Measurements from ENCODE around the gene CMA1. TPM values are rescaled to one million over a fixed set of nuclear protein-coding genes. Genes with fewer than 3 reads are reported as not detected.
"Not testable (repeated sequence)": the region's sequence is repeated elsewhere in the genome, so short reads cannot be mapped to it uniquely, and the experiment has no call there.

CMA1 gene
- total and polyA plus RNA-seq, 2 experiments from 2014 or later: not detected

- no peaks in the 10 kb centered on the region for H3K79me2 ChIP-seq (ENCODE audit: insufficient read depth)
- no peak overlapping the region for H3K4me3 ChIP-seq
- H3K4me2 ChIP-seq (ENCODE audit: unreplicated experiment): no peak overlapping the region
- H3K9me3 ChIP-seq (ENCODE audit: low read depth): no peaks in the 10 kb centered on the region
- H4K20me1 ChIP-seq (ENCODE audit: insufficient read depth): no peaks in the 10 kb centered on the region
- H3K4me1 ChIP-seq (ENCODE audit: insufficient read depth): no peaks in the 10 kb centered on the region
- in situ Hi-C loops (cut with MboI): no loop called here
- no peak overlapping the region for H3K9ac ChIP-seq
- WGBS, 2 experiments (ENCODE audit: low coverage in 1 of 2, low lambda C conversion rate in 2 of 2, missing lambda C conversion rate in 2 of 2): 59 to 60% methylated on average over 4 of the region's 4 CpGs
- H2AFZ ChIP-seq: no peak overlapping the region
- no peaks in the 10 kb centered on the region for H3K9me2 ChIP-seq (ENCODE audit: insufficient read depth)
- H3K27me3 ChIP-seq (replicated peaks; ENCODE audit: insufficient read depth): no peaks in the 10 kb centered on the region
- DNase-seq: no peak
- H3K36me3 ChIP-seq (ENCODE audit: low read depth): no peaks in the 10 kb centered on the region
- no peak overlapping the region for H3K27ac ChIP-seq
- no peak for TF ChIP-seq EZH2phosphoT487 (IDR thresholded peaks at IDR 0.05; ENCODE audit: insufficient read depth, low read depth)
- TF ChIP-seq EZH2 (IDR thresholded peaks at IDR 0.05; ENCODE audit: insufficient read depth, poor library complexity, severe bottlenecking): no peak
- H3F3A ChIP-seq (ENCODE audit: insufficient read depth): no peaks in the 10 kb centered on the region
These were observed 32.8 kb downstream of the CMA1 start for GRCh38 chr14:24475261-24475660.

- H2AFZ ChIP-seq: no peak overlapping the region
- in situ Hi-C loops (cut with MboI): no loop called here
- no peaks in the 10 kb centered on the region for H3K36me3 ChIP-seq (ENCODE audit: low read depth)
- H3K4me1 ChIP-seq (ENCODE audit: insufficient read depth): no peaks in the 10 kb centered on the region
- no peaks in the 10 kb centered on the region for H4K20me1 ChIP-seq (ENCODE audit: insufficient read depth)
- no peaks in the 10 kb centered on the region for H3K9me3 ChIP-seq (ENCODE audit: low read depth)
- H3K4me3 ChIP-seq: no peak overlapping the region
- H3K9me2 ChIP-seq (ENCODE audit: insufficient read depth): no peaks in the 10 kb centered on the region
- no peaks in the 10 kb centered on the region for H3K79me2 ChIP-seq (ENCODE audit: insufficient read depth)
- DNase-seq: no peak
- H3K4me2 ChIP-seq (ENCODE audit: unreplicated experiment): no peak overlapping the region
- H3F3A ChIP-seq (ENCODE audit: insufficient read depth): no peaks in the 10 kb centered on the region
- H3K9ac ChIP-seq: no peak overlapping the region
- WGBS, 2 experiments (ENCODE audit: low coverage in 1 of 2, low lambda C conversion rate in 2 of 2, missing lambda C conversion rate in 2 of 2): 89 to 96% methylated on average over 6 to 12 of the region's 12 CpGs
- H3K27ac ChIP-seq: no peak overlapping the region
- H3K27me3 ChIP-seq (replicated peaks; ENCODE audit: insufficient read depth): no peaks in the 10 kb centered on the region
- TF ChIP-seq EZH2phosphoT487 (IDR thresholded peaks at IDR 0.05; ENCODE audit: insufficient read depth, low read depth) (no peak), EZH2 (IDR thresholded peaks at IDR 0.05; ENCODE audit: insufficient read depth, poor library complexity, severe bottlenecking) (no peak)
These were observed 34.9 kb downstream of the CMA1 start for GRCh38 chr14:24473211-24473610.

GRCh38 chr14:24470450-24470849, 37.6 kb downstream of the CMA1 start:
- H3K36me3 ChIP-seq (ENCODE audit: low read depth); H3K9me2 ChIP-seq (ENCODE audit: insufficient read depth); in situ Hi-C loops (cut with MboI); H4K20me1 ChIP-seq (ENCODE audit: insufficient read depth); H3K79me2 ChIP-seq (ENCODE audit: insufficient read depth); DNase-seq; H3K9me3 ChIP-seq (ENCODE audit: low read depth); H2AFZ ChIP-seq; H3K4me1 ChIP-seq (ENCODE audit: insufficient read depth); H3K9ac ChIP-seq; H3K27me3 ChIP-seq (replicated peaks; ENCODE audit: insufficient read depth); H3K4me2 ChIP-seq (ENCODE audit: unreplicated experiment); H3K27ac ChIP-seq; H3K4me3 ChIP-seq; H3F3A ChIP-seq (ENCODE audit: insufficient read depth): not testable (repeated sequence)
- WGBS, 2 experiments (ENCODE audit: low coverage in 1 of 2, low lambda C conversion rate in 2 of 2, missing lambda C conversion rate in 2 of 2): 77% methylated on average over 2 of the region's 2 CpGs

- no peak overlapping the region for H2AFZ ChIP-seq
- no peaks in the 10 kb centered on the region for H3K9me3 ChIP-seq (ENCODE audit: low read depth)
- no peaks in the 10 kb centered on the region for H3K4me1 ChIP-seq (ENCODE audit: insufficient read depth)
- H3K4me2 ChIP-seq (ENCODE audit: unreplicated experiment): no peak overlapping the region
- 85 to 87% methylated on average over 3 of the region's 3 CpGs for WGBS, 2 experiments (ENCODE audit: low coverage in 1 of 2, low lambda C conversion rate in 2 of 2, missing lambda C conversion rate in 2 of 2)
- no peaks in the 10 kb centered on the region for H3F3A ChIP-seq (ENCODE audit: insufficient read depth)
- H4K20me1 ChIP-seq (ENCODE audit: insufficient read depth): no peaks in the 10 kb centered on the region
- no peak overlapping the region for H3K4me3 ChIP-seq
- H3K79me2 ChIP-seq (ENCODE audit: insufficient read depth): no peaks in the 10 kb centered on the region
- TF ChIP-seq EZH2phosphoT487 (IDR thresholded peaks at IDR 0.05; ENCODE audit: insufficient read depth, low read depth) (no peak), EZH2 (IDR thresholded peaks at IDR 0.05; ENCODE audit: insufficient read depth, poor library complexity, severe bottlenecking) (no peak)
- H3K36me3 ChIP-seq (ENCODE audit: low read depth): no peaks in the 10 kb centered on the region
- no peak overlapping the region for H3K27ac ChIP-seq
- H3K9ac ChIP-seq: no peak overlapping the region
- peaks cover 3% of the 10 kb centered on the region; the same call in 1 of the 2 replicates for H3K9me2 ChIP-seq (ENCODE audit: insufficient read depth)
- in situ Hi-C loops (cut with MboI): no loop called here
- no peaks in the 10 kb centered on the region for H3K27me3 ChIP-seq (replicated peaks; ENCODE audit: insufficient read depth)
- DNase-seq: no peak
These were observed 42.3 kb downstream of the CMA1 start for GRCh38 chr14:24465805-24466204.

GRCh38 chr14:24465368-24465767, 42.7 kb downstream of the CMA1 start:
- no peak overlapping the region for H3K4me3 ChIP-seq
- H3K9me2 ChIP-seq (ENCODE audit: insufficient read depth): peaks cover 3% of the 10 kb centered on the region; the same call in 1 of the 2 replicates
- no peak overlapping the region for H3K9ac ChIP-seq
- no peaks in the 10 kb centered on the region for H3K4me1 ChIP-seq (ENCODE audit: insufficient read depth)
- no peak overlapping the region for H3K4me2 ChIP-seq (ENCODE audit: unreplicated experiment)
- no peaks in the 10 kb centered on the region for H3K27me3 ChIP-seq (replicated peaks; ENCODE audit: insufficient read depth)
- no peaks in the 10 kb centered on the region for H3K9me3 ChIP-seq (ENCODE audit: low read depth)
- in situ Hi-C loops (cut with MboI): no loop called here
- H3K36me3 ChIP-seq (ENCODE audit: low read depth): no peaks in the 10 kb centered on the region
- no peak for DNase-seq
- 95 to 97% methylated on average over 3 of the region's 3 CpGs for WGBS, 2 experiments (ENCODE audit: low coverage in 1 of 2, low lambda C conversion rate in 2 of 2, missing lambda C conversion rate in 2 of 2)
- no peak for TF ChIP-seq EZH2phosphoT487 (IDR thresholded peaks at IDR 0.05; ENCODE audit: insufficient read depth, low read depth)
- TF ChIP-seq EZH2 (IDR thresholded peaks at IDR 0.05; ENCODE audit: insufficient read depth, poor library complexity, severe bottlenecking): no peak
- no peak overlapping the region for H3K27ac ChIP-seq
- H2AFZ ChIP-seq: no peak overlapping the region
- no peaks in the 10 kb centered on the region for H3F3A ChIP-seq (ENCODE audit: insufficient read depth)
- H3K79me2 ChIP-seq (ENCODE audit: insufficient read depth): no peaks in the 10 kb centered on the region
- no peaks in the 10 kb centered on the region for H4K20me1 ChIP-seq (ENCODE audit: insufficient read depth)

All from GM23248 (cell line).